GM21367 (cell line): ENCODE results near the gene TRAPPC4.
"Not testable (repeated sequence)": the region's sequence is repeated elsewhere in the genome, so short reads cannot be mapped to it uniquely, and the experiment has no call there.

Experiments
- ATAC-seq: cut with Tn5 transposase; IDR thresholded peaks from one replicate; pipeline ENCODE4 v1.9.1; 2021; ENCODE audit not compliant: unreplicated experiment

Gene TRAPPC4

DNA sequence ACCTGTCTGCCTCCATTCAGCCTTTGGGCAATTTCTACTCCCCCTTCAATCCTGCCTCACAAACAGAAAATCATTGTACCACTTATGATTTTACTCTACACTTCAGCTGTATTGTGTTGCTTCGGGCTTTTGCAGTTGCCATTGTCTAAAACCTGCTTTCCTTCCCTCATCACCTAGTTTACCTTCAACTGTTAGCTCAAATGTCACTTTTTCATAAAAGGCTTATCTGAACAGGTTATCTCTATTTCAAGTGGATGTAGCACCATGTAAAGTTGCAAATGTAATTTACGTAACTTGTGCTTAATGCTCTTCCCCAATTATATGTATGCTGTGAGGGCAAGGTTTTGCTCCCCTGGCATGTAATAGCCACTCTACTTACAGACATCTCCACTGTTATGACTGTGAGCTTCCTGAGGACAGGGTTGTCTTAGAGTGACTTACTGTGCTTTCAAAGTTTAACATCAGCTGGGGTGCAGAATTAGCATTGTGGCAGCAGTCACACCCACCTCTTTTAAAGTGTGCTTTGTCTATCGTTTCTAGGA lies 5.9 kb upstream of the TRAPPC4 start:
- no peak for ATAC-seq

DNA sequence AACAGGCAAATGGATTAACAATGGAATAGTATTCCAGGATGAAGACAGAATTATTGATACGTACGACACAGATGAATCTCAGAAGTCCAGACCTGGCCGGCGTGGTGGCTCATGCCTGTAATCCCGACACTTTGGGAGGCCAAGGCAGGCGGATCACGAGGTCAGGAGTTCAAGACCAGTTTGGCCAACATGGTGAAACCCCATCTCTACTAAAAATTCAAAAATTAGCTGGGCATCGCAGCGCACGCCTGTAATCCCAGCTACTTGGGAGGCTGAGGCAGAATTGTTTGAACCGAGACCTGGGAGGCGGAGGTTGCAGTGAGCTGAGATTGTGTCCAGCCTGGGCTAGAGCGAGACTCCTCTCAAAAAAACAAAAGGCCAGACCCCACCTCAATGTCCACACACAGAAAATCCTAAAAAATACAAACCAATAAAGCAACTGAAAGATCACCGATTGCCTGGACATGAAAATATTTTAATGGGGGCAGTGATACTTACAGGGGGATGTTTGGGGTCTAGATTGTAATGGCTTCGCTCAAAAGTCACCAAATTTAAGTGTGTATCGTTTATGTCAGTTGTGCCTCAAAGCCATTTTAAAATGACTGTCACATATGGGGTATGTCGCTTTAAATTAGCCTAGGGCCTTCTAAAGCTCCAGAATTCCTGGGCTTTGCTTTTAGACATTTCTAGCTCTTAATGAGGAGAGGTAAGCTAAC lies 4.2 kb upstream of the TRAPPC4 start:
- ATAC-seq, result no peak

DNA sequence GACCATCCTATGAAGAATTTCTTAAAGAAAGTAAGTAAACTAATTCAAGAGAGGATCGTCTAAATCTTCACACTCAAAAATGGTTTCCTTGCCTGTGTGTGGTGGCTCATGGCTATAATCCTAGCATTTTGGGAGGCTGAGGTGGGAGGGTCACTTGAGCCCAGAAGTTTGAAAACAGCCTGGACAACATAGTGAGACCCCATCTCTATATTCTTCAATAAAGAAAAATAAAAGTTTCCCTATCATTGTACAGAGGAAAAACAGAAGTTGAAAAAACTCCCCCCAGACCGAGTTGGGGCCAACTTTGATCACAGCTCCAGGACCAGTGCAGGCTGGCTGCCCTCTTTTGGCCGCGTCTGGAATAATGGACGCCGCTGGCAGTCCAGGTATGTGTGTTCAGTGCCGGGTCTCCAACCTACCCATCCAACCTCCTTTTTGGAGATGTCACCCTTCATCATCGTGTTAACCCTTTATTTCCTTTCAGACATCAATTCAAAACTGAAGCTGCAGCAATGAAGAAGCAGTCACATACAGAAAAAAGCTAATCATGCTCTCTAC lies 3.4 kb upstream of the TRAPPC4 start:
- no peak for ATAC-seq

DNA sequence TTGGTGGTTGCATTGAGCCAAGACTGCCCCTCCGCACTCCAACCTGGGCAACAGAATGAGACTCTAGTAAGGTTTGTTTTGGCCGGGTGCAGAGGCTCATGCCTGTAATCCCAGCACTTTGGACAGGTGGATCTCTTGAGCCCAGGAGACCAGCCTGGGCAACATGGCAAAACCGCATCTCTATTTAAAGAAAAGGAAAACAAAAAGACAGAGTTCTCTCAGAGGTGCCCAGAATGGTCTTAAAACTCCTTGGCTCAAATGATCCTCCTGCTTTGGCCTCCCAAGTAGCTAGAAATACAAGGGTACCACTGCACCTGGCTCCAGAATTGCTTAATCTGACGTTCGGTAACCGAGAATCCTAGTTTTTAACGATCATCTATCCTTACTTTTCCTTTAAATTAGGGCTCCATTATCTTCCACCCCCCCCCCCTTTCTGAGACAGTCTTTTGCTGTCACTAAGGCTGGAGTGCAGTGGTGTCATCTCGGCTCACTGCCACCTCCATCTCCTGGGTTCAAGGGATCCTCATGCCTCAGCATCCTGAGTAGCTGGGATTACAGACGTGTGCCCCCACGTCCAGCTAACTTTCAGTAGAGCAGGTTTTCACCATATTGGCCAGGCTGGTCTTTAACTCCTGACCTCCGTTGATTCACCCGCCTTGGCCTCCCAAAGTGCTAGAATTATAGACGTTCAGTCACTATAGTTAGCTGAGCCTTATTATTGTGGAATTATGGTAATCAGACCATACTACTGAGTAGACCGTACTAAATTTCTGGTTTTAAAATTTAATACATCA lies 2.2 kb upstream of the TRAPPC4 start:
- ATAC-seq, result no peak

DNA sequence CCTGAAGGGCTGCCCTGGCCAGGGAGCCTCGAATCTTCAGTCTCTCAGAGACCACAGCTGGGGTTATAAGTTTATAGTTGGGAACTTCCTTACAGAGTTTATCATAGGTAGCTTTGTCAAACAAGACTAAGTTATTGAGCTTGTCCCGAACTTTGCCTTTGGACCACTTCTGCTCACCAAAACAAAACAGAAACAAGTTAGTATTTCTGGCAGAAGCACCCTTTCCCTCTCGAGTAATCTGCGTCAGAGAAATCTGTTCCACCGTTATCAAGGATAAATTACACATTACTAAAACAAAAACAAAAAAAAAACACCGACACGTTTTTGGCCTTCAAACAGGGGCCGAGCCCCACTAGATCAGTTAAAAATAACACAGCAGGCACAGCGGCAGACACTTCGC lies 1.2 kb upstream of the TRAPPC4 start:
- not testable (repeated sequence) for ATAC-seq

DNA sequence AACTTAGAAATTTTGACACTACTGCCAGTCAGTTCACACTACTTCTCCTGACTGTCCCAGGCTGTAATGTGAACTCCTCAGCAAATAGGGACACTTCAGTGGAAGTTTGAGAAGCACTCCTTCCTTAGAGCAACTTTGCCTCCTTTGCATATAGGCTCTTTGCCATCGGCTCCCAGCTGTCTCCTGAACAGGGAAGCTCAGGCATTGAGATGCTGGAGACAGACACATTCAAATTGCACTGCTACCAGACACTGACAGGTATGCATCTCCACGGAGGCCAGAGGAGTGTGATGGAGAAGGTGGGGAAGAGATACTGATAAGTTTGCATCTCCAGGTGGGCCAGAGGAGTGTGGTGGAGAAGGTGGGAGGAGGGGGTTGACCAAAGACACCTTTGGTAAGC lies 1.4 kb downstream of the TRAPPC4 start:
- ATAC-seq, result no peak

DNA sequence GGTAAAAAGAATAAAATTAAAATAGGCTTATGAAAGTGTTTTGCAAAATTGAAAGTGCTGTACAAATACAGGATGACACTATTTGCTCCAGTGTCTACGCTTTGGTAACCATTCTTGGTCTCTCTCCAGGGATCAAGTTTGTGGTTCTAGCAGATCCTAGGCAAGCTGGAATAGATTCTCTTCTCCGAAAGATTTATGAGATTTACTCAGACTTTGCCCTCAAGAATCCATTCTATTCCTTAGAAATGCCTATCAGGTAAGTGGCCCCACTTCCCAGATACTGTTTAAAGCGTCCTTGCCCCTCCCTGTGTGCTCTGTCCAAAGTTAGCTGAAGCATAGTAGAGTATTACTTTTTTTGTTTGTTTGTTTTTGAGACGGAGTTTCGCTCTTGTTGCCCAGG lies 3.1 kb downstream of the TRAPPC4 start:
- no peak for ATAC-seq

DNA sequence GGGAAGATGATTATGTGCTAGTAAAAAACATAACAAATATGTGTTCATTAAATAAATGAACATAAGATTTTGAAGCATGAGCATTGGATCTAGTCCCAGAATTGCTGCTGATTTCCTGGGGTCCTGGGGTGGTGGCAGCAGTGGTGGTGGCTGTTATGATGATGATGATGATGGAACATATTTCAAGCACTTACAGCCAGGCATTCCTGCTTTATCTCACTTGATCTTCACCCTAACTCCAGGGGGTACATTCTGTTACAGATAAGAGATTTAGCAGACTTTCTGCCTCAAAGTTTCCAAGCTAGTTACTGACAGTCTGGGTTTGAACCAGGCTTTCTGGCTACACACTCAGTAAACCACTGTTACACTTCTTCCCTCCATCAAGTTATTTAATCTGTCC lies 5.2 kb downstream of the TRAPPC4 start:
- ATAC-seq, result no peak

DNA sequence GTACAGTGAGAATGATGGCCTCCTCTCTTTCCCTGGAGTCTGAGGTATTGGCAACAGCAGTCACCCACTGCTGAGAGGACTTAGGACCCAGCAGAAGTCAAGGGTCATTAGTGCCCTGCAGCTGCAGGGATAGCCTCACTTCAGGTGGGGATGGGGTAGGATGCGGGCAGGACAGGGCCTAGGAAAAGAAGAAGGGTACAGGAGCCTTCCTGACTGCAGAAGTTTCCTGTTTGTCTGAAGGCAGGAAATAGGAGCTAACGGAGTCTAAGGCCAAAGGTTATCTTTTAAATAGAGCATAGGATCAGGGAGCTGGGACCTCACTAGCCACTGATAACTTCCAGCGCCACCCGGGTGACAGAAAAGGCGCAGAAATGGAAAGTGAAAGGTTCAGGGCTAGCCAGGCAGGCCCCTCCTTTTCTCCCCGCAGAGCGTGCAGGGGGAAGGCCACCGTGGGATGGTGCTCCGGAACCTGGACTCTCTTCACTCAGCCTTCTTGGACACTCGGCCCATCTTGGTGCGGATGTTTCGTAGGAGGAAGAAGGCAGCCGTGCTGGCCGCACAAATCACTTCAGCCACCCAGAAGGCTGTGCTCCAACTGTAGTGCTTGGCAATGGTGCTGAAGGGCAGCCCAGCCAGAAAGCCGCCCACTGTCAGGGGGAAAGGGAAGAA lies 6.0 kb downstream of the TRAPPC4 start:
- ATAC-seq, result no peak

DNA sequence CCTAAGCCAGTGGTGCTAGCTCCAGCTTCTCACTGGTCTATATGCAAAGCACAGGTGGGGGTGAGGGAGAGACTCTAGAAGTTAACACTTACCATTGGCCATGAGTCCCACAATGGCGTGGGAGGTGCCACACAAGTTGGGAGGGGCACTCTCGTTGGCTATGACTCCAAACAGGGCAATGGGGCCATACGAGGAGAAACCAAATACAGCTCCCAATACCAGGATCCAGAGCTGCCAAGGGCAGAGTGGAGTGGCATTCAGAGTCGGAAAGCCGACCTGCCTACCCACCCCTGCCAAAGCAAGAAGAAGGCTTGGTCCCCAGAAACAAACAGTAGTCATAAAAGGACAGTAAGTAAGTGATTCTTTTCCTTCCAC lies 6.5 kb downstream of the TRAPPC4 start:
- no peak for ATAC-seq

DNA sequence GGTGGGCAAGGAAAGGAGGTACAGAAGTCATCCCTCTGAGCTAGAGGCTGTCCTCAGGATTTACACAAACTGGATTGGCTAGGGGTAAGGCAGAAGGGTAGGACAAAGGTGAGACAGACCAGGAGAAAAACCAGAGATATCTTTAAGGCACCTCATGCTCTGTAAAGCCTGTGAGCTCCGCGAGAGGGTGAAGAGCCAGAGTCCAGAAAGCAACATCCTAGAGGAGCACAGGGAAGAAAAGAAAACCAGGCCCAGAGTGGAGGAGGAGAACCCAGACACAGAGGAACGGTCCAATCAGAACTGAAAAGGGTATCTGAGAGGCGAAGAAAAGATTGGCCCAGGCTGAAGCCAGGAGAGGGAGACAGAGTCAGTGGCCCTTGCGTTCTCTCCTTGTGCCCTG lies 7.0 kb downstream of the TRAPPC4 start:
- no peak for ATAC-seq

DNA sequence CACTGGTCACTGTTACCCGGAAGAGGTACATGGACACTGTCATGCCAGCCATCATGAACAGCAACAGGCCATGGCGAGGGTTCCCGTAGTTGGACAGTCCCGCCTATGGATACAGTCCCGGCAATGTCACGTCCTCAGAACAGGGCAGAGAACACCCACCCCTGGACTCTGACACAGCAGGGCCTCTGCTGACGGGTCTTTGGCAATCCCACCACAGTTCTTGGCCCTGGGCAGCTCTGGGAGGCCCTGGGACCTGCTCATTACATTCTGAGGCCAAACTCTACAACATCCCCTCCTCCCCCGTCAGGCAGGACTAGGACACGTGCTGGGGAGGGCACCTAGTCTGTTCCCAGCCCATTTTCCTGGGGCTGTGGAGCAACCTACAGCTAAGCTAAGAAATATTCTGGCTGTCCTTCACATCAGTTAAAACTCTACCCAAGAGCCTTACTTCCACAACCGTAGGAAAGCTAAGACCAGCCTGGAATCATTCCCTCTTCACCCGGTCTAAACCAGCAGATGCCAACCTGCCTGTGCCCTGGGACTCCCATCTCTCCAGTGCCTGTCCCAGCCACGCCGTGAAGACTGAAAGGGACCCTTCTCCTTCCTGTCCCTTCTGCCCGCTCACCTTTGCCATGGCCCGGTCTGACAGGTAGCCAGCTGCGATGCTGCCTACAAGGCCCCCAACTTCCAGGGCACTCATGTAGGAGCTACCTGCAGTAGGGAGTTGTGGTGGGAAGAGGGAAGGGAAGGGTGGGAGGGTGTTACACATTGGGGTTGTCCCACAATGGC lies 7.6 kb downstream of the TRAPPC4 start:
- ATAC-seq, result no peak

DNA sequence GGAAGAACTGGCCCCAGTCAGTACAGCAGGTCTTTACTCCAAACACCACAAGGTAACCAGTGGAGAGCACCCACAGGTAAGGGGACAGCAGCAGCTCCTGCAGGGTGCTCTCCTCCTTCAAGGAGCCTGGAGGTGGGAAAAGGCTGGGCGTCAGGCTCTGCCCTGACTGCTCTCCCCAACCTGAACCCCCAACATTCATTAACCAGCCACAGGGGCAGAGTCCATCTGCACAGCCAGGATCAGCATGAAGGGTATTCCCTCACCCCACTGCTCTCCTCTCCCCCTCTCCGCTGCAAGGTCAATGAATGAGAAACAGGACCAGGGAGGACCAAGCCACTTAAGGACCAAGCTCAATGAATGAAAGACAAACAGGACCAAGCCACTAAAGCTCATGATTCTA lies 8.4 kb downstream of the TRAPPC4 start:
- ATAC-seq, result no peak

DNA sequence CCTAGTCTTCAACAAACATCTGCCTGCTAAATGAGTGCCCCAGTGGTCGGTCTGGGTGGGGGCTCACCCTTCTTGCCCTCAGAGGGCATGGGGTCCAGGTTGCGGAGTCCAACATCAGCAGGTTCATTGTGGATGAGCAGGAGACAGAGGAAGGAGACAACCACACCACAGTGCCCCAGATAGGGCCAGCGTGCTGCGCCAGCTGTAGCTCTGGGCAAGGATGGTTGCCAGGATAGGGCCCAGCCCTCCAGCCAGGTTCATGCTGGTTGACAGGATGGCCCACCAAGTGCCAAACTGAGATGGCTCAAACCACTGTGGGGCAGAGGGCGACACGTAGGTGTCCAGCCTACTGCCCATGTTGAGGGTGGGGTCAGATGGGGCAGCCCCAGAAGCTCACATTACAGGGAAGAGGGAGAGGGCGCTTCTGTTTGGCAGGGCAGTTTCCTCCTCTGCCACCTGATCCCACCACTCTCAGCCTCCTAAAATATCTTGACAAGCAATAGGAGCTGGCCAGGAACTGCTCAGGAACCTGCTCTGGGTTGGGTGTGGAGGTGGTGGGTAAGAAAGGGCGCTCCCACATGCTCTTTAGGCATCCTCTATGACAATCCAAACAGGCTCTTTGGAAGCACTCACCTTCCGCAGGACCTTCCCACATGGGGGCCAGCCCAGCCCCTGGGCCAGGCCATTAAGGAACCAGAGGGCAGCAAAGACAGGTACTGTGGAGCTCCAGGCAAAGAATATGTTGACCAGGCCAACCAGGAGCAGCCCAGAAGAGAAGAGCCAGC lies 9.2 kb downstream of the TRAPPC4 start:
- no peak for ATAC-seq

DNA sequence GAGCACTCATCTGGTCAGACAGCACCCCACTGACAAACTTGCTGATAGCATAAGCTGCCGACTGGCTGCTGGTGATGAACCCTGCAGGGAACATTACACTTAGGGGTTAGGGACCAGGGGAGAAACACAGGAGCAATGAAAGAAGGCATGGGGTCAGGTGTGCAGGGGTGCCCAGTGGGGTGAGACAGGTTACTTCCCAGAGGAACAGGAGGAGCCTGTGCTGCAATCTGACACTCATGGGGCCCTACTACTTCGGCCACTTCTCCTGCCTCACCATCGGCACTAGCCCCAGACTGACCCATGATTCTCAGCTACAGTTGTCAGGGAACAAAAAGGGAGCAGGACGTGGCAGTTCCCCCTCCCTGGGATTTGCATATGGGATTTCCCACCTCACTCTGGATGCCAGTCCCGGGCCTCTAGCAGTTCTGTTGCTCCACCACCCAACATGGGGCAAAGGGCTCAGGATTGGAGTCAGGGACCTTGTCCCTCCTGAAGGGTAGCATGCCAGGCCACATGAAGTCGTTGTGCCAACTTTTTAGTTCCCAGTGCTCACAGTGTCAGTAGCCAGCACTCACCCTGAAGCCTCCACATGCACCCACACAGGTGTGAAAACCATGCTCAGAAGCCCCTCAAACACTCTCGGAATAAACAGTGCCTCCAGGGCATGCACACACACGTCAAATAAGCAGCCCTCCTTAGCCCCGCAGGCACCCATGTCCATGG lies 9.9 kb downstream of the TRAPPC4 start:
- no peak for ATAC-seq

DNA sequence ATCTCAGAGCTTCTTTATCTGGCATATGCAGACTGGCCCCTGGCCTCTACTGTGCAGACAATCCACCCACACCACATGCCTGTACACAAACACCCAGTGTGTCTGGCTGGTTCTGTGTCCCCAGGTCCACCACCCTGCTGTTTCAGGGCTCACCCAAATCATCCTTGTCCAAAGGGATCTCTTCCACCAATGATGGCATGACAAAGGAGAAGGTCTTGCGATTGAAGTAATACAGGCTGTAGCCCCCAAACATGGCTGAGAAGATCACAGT lies 10.4 kb downstream of the TRAPPC4 start:
- no peak for ATAC-seq

DNA sequence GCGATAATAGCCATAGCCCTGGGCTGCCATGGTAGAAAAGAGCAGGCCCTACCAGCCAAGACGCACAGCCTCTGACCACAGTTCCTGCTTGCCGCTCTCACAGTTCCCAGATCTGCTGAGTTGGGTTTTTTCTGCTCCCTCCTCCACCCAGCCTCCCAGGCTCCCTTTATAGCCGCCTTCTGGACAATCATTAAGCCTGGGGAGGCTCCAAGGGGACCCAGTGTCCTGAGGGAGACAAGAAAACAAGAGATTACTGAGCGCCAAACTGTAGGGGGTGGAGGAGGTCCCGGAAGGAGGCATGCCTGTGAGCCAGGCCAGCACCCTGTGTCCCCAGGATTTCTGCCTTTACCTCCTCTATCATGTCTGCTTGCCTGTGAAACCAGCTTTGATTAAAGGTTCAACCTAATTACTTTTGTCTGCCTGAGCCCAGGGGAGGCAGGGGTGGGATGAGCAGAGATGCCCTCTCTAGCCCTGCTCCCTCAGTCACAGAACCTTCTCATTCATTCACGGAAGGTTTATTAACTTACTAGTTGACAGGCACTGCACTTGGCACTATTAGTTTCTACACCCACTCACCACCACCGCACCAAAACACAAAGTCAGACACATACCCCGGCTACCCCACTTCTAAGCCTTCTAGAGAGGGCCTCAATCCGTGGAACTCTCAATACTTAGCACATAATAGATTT lies 10.9 kb downstream of the TRAPPC4 start:
- peak; percentile 6 for ATAC-seq

DNA sequence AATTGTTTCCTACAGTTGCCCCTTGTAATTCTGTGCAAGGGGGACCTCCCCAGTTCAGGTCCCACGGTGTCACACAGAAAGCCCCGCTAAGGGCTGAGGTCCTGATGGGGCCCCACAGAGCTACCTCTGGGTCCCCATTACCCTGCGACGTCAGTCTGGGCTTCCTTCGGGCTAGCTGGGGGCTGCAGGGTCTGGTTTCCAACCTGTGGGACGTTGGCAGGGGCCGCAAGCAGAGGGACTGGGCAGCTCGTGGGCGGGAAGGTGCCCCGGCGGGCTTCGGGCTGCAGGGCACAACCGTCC lies 11.4 kb downstream of the TRAPPC4 start:
- ATAC-seq, result peak; percentile 19

DNA sequence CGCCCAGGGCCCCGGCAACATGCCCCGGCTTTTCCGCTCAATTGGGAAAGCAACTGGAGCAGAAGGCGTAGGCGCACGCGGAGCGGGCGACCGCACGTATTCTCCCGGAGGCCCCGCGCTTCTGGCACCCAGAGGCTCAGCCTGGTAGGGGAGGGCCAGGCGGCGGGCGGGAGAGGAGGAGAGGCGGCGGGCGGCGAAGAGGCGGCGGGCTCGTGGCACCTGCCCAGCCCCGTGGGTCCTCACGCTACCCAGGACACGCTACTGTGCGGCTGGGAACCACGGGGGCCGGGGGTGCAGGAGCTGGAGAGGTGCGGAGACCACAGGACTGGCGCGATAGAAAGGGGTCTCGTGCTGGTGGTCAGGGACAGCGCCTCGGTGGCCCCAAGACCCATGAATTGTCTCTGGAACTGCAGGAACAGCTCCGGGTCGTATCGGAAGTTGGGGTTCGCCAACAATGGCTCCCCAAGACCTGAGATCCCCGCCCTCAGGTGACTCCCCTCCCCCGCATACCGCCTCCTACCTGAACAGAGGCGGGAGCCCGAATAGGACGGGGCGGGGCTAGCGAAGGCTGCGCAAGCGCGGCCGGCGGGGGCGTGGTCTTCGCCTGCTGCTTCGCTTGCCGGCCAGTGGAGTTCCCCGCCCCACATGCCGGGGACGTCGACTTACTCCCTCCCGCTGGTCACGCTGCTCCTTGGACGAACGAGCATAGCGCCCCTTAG lies 11.9 kb downstream of the TRAPPC4 start, which contains the start of gene SLC37A4:
Gene SLC37A4 (minus strand): TSS at position 549 of the 719 bp plus-strand sequence.
- ATAC-seq, result peak; percentile 76
